Astrocyte (in vitro differentiated cells and primary cell): Measurements from ENCODE around the gene APRT.

ENCODE experiments used
- EZH2 ChIP-seq: IDR thresholded peaks from 2 replicates; pipeline ENCODE4 v1.6.1; 2012; ENCODE audit warnings: mild to moderate bottlenecking, low read length, inconsistent platforms; ENCODE audit not compliant: insufficient read depth
- TF ChIP-seq, protein P1 (sequence below): IDR thresholded peaks from 2 replicates; pipeline ENCODE4 v1.5.1; 2011; ENCODE audit warnings: low read depth, mild to moderate bottlenecking, inconsistent platforms, low read length, moderate library complexity; ENCODE audit not compliant: insufficient read depth

- TF ChIP-seq, protein P1, sequence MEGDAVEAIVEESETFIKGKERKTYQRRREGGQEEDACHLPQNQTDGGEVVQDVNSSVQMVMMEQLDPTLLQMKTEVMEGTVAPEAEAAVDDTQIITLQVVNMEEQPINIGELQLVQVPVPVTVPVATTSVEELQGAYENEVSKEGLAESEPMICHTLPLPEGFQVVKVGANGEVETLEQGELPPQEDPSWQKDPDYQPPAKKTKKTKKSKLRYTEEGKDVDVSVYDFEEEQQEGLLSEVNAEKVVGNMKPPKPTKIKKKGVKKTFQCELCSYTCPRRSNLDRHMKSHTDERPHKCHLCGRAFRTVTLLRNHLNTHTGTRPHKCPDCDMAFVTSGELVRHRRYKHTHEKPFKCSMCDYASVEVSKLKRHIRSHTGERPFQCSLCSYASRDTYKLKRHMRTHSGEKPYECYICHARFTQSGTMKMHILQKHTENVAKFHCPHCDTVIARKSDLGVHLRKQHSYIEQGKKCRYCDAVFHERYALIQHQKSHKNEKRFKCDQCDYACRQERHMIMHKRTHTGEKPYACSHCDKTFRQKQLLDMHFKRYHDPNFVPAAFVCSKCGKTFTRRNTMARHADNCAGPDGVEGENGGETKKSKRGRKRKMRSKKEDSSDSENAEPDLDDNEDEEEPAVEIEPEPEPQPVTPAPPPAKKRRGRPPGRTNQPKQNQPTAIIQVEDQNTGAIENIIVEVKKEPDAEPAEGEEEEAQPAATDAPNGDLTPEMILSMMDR, result no peak
- TF ChIP-seq EZH2, result no peak
Measured at GRCh38 chr16:88809676-88810165, 2.0 kb downstream of the APRT start.
